ENCODE data around the gene P3H4. TPM values are rescaled to one million over a fixed set of nuclear protein-coding genes. Genes with fewer than 3 reads are reported as not detected.
"Not testable (repeated sequence)": the region's sequence is repeated elsewhere in the genome, so short reads cannot be mapped to it uniquely, and the experiment has no call there.

P3H4 gene
- total RNA-seq, 2 donors from 2014 or later: 20.7 to 41.0 TPM

- peak within 1 kb of the TSS; percentile 99 for H3K4me3 ChIP-seq
- H3K27ac ChIP-seq: peak within 1 kb of the TSS; percentile 75 to 87
- peaks cover 5 to 17% of the 10 kb centered on the region in 2 donors for H3K4me1 ChIP-seq (ENCODE audit: control insufficient read depth in 1 of 2, low read depth in 2 of 2)
- DNase-seq (ENCODE audit: low spot score) (no peak), ATAC-seq (ENCODE audit: insufficient number of reproducible peaks, low FRiP score, low read depth) (peak; percentile 83)
- H3K36me3 ChIP-seq: peaks cover 12% of the 10 kb centered on the region
- H3K9me3 ChIP-seq: no peaks in the 10 kb centered on the region
- no peak for TF ChIP-seq CTCF (IDR thresholded peaks at IDR 0.05)
- no peaks in the 10 kb centered on the region for H3K27me3 ChIP-seq (replicated peaks; ENCODE audit: insufficient read depth)
Observed at GRCh38 chr17:41835800-41836549, 24.2 kb upstream of the P3H4 start, which contains the start of gene NT5C3B. Gene NT5C3B, minus strand, starts transcription at chr17:41836232. Its CDS starts 39 bp downstream, at chr17:41836193.

GRCh38 chr17:41835214-41835799, 23.6 kb upstream of the P3H4 start:
- peaks cover 5 to 17% of the 10 kb centered on the region in 2 donors for H3K4me1 ChIP-seq (ENCODE audit: control insufficient read depth in 1 of 2, low read depth in 2 of 2)
- DNase-seq (ENCODE audit: low spot score): no peak
- no peaks in the 10 kb centered on the region for H3K9me3 ChIP-seq
- no peaks in the 10 kb centered on the region for H3K27me3 ChIP-seq (replicated peaks; ENCODE audit: insufficient read depth)
- peak overlapping the region; percentile 99 for H3K4me3 ChIP-seq
- ATAC-seq (ENCODE audit: insufficient number of reproducible peaks, low FRiP score, low read depth): no peak
- H3K27ac ChIP-seq: peak overlapping the region; percentile 75 to 87
- TF ChIP-seq CTCF (IDR thresholded peaks at IDR 0.05): no peak
- peaks cover 19% of the 10 kb centered on the region for H3K36me3 ChIP-seq

GRCh38 chr17:41829961-41830360, 18.2 kb upstream of the P3H4 start:
- not testable (repeated sequence) for H3K4me3 ChIP-seq; H3K9me3 ChIP-seq; DNase-seq (ENCODE audit: low spot score); ATAC-seq (ENCODE audit: insufficient number of reproducible peaks, low FRiP score, low read depth); H3K4me1 ChIP-seq (ENCODE audit: control insufficient read depth in 1 of 2, low read depth in 2 of 2); H3K27me3 ChIP-seq (replicated peaks; ENCODE audit: insufficient read depth); H3K27ac ChIP-seq
- H3K36me3 ChIP-seq: peaks cover 48% of the 10 kb centered on the region

GRCh38 chr17:41825175-41825845, 13.6 kb upstream of the P3H4 start:
- H3K4me3 ChIP-seq: no peak overlapping the region
- DNase-seq (ENCODE audit: low spot score): no peak
- TF ChIP-seq CTCF (IDR thresholded peaks at IDR 0.05): no peak
- H3K27me3 ChIP-seq (replicated peaks; ENCODE audit: insufficient read depth): no peaks in the 10 kb centered on the region
- no peaks in the 10 kb centered on the region for H3K9me3 ChIP-seq
- no peak overlapping the region for H3K27ac ChIP-seq
- no peak for ATAC-seq (ENCODE audit: insufficient number of reproducible peaks, low FRiP score, low read depth)
- H3K36me3 ChIP-seq: peaks cover 29% of the 10 kb centered on the region
- no peaks in the 10 kb centered on the region for H3K4me1 ChIP-seq (ENCODE audit: control insufficient read depth in 1 of 2, low read depth in 2 of 2)

GRCh38 chr17:41824086-41824485, 12.3 kb upstream of the P3H4 start:
- Histone ChIP-seq H3K27me3 (replicated peaks; ENCODE audit: insufficient read depth) (no peaks in the 10 kb centered on the region), H3K36me3 (peaks cover 20% of the 10 kb centered on the region), H3K9me3 (no peaks in the 10 kb centered on the region), H3K27ac (no peak overlapping the region), H3K4me3 (no peak overlapping the region), H3K4me1 (ENCODE audit: control insufficient read depth in 1 of 2, low read depth in 2 of 2) (no peaks in the 10 kb centered on the region)
- ATAC-seq (ENCODE audit: insufficient number of reproducible peaks, low FRiP score, low read depth) (no peak), DNase-seq (ENCODE audit: low spot score) (no peak)
- no peak for TF ChIP-seq CTCF (IDR thresholded peaks at IDR 0.05)
